AG04450 (cell line): ENCODE data around the gene ZEB2. TPM values are rescaled to one million over a fixed set of nuclear protein-coding genes. Genes with fewer than 3 reads are reported as not detected.
"Not testable (repeated sequence)": the region's sequence is repeated elsewhere in the genome, so short reads cannot be mapped to it uniquely, and the experiment has no call there.

Experiments
- CTCF ChIA-PET: fragments of 300-600, 350-600 bp; formaldehyde crosslinking; extraction: SDS; loops from one replicate; lab custom pipeline; 2022; ENCODE audit warnings: antibody characterized with exemption, inconsistent platforms; lab: Charles Lee
- POLR2A ChIA-PET: fragments of 350-600 bp; formaldehyde crosslinking; extraction: SDS; loops from one replicate; lab custom pipeline; 2021; ENCODE audit warnings: antibody characterized with exemption, inconsistent platforms; lab: Yijun Ruan, JAX
- DNase-seq: peaks from one replicate; pipeline ENCODE4 v3.0.0-alpha.2; 2011; ENCODE audit warnings: low read depth, low spot score
- H3K27ac ChIP-seq: one replicate; pipeline ENCODE4 v1.5.1; 2012; ENCODE audit warnings: low read depth, low read length, control low read depth
- H3K27me3 ChIP-seq: one replicate; pipeline ENCODE4 v1.6.0; 2012; ENCODE audit warnings: low read length; ENCODE audit not compliant: control insufficient read depth, insufficient read depth
- H3K4me3 ChIP-seq: 2 replicates; pipeline ENCODE4 v1.5.1; 2011; ENCODE audit warnings: mild to moderate bottlenecking, low read depth, low read length, control low read depth
- H3K9me3 ChIP-seq: 2 replicates; pipeline ENCODE4 v1.5.1; 2012; ENCODE audit warnings: low read length; ENCODE audit not compliant: control insufficient read depth, insufficient read depth
- polyA plus RNA-seq: library from polyadenylated mRNA; depleted of rRNA; stranded (reverse); fragments of >200 nt; gene quantifications from 2 replicates; pipeline ENCODE4 v1.2.3, GENCODE V29; 2011
- TF ChIP-seq, protein P1 (sequence below): IDR thresholded peaks from 2 replicates; pipeline ENCODE4 v1.5.1; 2011; ENCODE audit warnings: low read depth, low read length, control low read depth, inconsistent platforms

The ZEB2 gene
- polyA plus RNA-seq, 1 experiment: 41.7 TPM

DNA sequence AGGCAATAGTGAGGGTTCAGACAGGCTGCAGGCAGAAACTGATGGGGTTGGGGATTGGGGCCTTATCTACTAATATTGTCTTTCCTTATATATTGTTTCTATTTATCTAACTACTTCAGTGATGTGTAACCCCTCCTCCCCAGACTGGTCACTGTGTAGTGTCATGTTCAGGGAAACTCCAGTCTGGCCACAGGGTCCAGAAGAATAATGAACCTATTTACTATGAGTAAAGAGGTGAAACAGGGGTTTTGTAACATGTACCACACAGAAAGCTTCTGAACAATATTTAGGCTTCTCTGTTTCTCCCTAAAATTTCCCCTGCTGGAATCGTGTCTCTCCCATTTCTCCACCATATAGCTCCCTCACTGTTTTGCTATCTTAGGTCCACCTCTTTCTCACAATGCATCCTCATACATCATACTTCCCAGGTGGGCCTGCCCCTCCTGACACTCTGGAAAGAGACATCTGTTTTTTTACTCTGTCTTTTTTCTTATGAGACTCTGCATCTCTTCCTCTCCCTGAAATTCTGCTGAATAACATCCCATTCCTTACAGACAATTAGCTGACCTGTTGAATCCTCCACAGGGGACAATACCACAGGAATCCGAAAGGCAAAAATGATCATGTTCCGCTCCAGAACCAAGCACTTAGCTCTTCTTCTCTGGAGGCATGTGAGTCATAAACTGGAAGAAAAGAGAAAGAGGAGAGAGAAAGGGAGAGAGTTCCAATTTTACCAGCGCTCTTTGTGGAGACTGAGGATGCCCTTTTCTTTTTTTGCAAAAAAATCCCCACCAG lies 154.8 kb downstream of the ZEB2 start:
- Histone ChIP-seq H3K27ac (no peak overlapping the region), H3K9me3 (no peaks in the 10 kb centered on the region), H3K27me3 (no peaks in the 10 kb centered on the region), H3K4me3 (no peak overlapping the region)
- DNase-seq: no peak
- TF ChIP-seq, protein P1, sequence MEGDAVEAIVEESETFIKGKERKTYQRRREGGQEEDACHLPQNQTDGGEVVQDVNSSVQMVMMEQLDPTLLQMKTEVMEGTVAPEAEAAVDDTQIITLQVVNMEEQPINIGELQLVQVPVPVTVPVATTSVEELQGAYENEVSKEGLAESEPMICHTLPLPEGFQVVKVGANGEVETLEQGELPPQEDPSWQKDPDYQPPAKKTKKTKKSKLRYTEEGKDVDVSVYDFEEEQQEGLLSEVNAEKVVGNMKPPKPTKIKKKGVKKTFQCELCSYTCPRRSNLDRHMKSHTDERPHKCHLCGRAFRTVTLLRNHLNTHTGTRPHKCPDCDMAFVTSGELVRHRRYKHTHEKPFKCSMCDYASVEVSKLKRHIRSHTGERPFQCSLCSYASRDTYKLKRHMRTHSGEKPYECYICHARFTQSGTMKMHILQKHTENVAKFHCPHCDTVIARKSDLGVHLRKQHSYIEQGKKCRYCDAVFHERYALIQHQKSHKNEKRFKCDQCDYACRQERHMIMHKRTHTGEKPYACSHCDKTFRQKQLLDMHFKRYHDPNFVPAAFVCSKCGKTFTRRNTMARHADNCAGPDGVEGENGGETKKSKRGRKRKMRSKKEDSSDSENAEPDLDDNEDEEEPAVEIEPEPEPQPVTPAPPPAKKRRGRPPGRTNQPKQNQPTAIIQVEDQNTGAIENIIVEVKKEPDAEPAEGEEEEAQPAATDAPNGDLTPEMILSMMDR: no peak
- ChIA-PET CTCF (no interaction called here), POLR2A (no interaction called here)

DNA sequence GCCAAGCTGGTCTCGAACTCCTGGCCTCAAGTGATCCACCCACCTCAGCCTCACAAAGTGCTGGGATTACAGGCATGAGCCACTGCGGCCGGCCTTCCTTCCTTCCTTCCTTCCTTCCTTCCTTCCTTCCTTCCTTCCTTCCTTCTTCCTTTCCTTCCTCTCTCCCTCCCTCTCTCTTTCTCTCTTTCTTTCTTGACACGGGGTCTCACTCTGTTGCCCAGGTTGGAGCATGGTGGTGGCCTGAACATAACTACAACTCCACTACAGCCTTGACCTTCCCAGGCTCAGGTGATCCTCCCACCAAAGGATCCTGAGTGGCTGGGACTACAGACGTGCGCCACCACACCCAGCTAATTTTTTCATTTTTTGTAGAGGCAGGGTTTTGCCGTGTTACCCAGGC lies 155.7 kb downstream of the ZEB2 start:
- H3K27me3 ChIP-seq, POLR2A ChIA-PET, H3K9me3 ChIP-seq, H3K27ac ChIP-seq, DNase-seq, H3K4me3 ChIP-seq: not testable (repeated sequence)
- CTCF ChIA-PET: interaction anchor here (0.6 kb wide), 1 partner anchor 861 kb away, joined by 3 read pairs; no protein-coding TSS in a partner anchor

DNA sequence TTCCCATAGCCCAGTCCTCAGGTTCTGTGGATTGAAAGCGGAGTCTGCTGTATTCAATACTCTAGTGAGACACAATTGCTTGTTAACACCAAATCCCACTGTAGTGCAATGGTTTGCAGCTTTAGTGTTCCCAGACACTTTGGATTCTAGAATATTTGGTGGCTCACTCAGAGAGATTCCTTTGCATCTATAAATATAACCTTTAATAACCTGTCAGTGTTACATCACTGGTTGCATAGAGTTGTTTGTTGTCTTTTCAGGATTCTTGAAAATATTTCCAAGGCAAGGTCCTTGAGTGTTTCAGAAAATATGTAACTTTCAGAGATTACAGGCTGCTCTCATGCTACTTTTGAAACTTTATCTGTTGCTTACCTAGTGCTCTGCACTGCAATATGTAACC lies 157.5 kb downstream of the ZEB2 start:
- DNase-seq: no peak
- CTCF ChIA-PET: no interaction called here
- POLR2A ChIA-PET: no interaction called here

DNA sequence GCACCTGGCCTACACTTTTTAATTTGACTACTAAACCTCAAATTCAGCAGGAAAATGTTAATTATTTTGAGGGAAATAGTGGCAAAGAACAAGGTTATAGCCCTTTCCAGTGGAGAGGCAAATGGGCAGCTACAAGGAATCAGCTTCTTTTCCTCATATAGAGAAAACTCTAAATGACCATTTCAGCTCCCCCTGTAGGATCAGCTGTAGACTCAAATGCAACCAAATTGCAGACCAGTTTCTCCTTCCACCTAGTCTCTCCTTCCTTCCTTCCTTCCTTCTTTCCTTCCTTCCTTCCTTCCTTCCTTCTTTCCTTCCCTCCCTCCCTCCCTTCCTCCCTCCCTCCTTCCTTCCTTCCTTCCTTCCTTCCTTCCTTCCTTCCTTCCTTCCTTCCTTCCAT lies 158.2 kb downstream of the ZEB2 start:
- TF ChIP-seq, protein P1: peak; percentile 7; the same call in 1 of the 2 replicates
- no peaks in the 10 kb centered on the region for H3K27me3 ChIP-seq
- no peak overlapping the region for H3K4me3 ChIP-seq
- ChIA-PET CTCF (interaction anchor here (0.5 to 0.7 kb wide), 2 partner anchors 58 to 388 kb away, joined by 4 to 5 read pairs; no protein-coding TSS in a partner anchor), POLR2A (no interaction called here)
- H3K9me3 ChIP-seq: no peaks in the 10 kb centered on the region
- no peak overlapping the region for H3K27ac ChIP-seq
- no peak for DNase-seq

More for the DNA sequence above, 157.5 kb downstream of the ZEB2 start:
- TF ChIP-seq, protein P1: no peak
- H3K4me3 ChIP-seq: no peak overlapping the region
- no peak overlapping the region for H3K27ac ChIP-seq
- H3K27me3 ChIP-seq: no peaks in the 10 kb centered on the region
- H3K9me3 ChIP-seq: no peaks in the 10 kb centered on the region

DNA sequence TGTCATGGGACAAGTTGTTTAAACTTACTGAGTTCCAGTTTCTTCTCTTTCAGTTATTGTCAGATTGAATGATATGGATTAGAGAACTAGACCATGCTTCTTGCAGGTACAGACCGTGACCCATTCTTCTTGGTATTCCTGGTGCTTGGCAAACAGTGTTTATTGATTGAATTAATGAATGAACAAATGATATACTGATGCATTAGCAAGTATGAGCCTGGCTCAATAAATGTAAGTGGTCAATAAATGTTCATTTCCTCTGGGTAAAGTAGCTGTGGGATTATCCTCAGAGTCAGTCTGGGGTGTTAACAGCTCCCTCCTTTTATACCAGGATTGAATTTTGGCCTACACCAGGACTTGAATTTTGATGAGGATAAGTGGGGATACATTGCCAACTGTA lies 160.2 kb downstream of the ZEB2 start:
- no peak overlapping the region for H3K27ac ChIP-seq
- CTCF ChIA-PET: no interaction called here

More for the DNA sequence above, 160.2 kb downstream of the ZEB2 start:
- Histone ChIP-seq H3K27me3 (no peaks in the 10 kb centered on the region), H3K4me3 (no peak overlapping the region), H3K9me3 (no peaks in the 10 kb centered on the region)
- POLR2A ChIA-PET: no interaction called here
- no peak for DNase-seq
- TF ChIP-seq, protein P1: no peak
